Natural killer cell treated with Interleukin-12 subunit alpha and Interleukin-12 subunit beta and Interleukin-15 and Interleukin-18, amount 100 ng/mL, for 72 hours (primary cell): ENCODE data around the gene TDRD1. TPM values are rescaled to one million over a fixed set of nuclear protein-coding genes. Genes with fewer than 3 reads are reported as not detected.

Source experiments
- ATAC-seq, 2 donors: fragments of 150-1000 bp; cut with Tn5 transposase in 1 of 2; sonication (Bioruptor Pico), chemical (Tn5 transposase) in 1 of 2; 2 replicates each; pipeline ENCODE4 v1.10.0; 2021
- DNase-seq: peaks from one replicate; pipeline ENCODE4 v3.0.0; 2022; ENCODE audit warnings: low spot score
- H3K27ac Mint-ChIP-seq, 2 donors: 1 replicate in 1 of 2; 2 replicates in 1 of 2; pipeline ENCODE4 v1.8.0; 2022; ENCODE audit warnings: mixed read lengths in 2 of 2, mild to moderate bottlenecking in 1 of 2, moderate library complexity in 1 of 2
- H3K27me3 Mint-ChIP-seq, 2 donors: 1 replicate in 1 of 2; 2 replicates in 1 of 2; pipeline ENCODE4 v1.8.0; 2022; ENCODE audit warnings: mixed read lengths in 2 of 2
- H3K36me3 Mint-ChIP-seq: one replicate; pipeline ENCODE4 v1.8.0; 2022; ENCODE audit warnings: mixed read lengths
- H3K4me1 Mint-ChIP-seq, 2 donors: 1 replicate in 1 of 2; 2 replicates in 1 of 2; pipeline ENCODE4 v1.8.0; 2022; ENCODE audit warnings: low read depth in 2 of 2, mixed read lengths in 2 of 2, mild to moderate bottlenecking in 1 of 2
- H3K4me3 Mint-ChIP-seq: one replicate; pipeline ENCODE4 v1.8.0; 2022; ENCODE audit warnings: mixed read lengths
- H3K9me3 Mint-ChIP-seq: 2 replicates; pipeline ENCODE4 v1.8.0; 2022; ENCODE audit warnings: mixed read lengths
- total RNA-seq, 2 donors: library from RNA; stranded (reverse); gene quantifications; one replicate each; pipeline ENCODE4 v1.2.3, GENCODE V29; 2022

Gene TDRD1
- total RNA-seq, 2 donors from 2014 or later = 0.24 TPM; not detected in 1

GRCh38 chr10:114252092-114252491 is 72.9 kb downstream of the TDRD1 start:
- DNase-seq (no peak), ATAC-seq (no peak)
- H3K4me1 Mint-ChIP-seq = peaks cover 0 to 3% of the 10 kb centered on the region in 2 donors
- no peak overlapping the region for H3K27ac Mint-ChIP-seq
- H3K9me3 Mint-ChIP-seq = no peaks in the 10 kb centered on the region
- peaks cover 11 to 22% of the 10 kb centered on the region in 2 donors for H3K27me3 Mint-ChIP-seq
- no peak overlapping the region for H3K4me3 Mint-ChIP-seq
- no peaks in the 10 kb centered on the region for H3K36me3 Mint-ChIP-seq

- Mint-ChIP-seq H3K4me3 (no peak overlapping the region), H3K9me3 (no peaks in the 10 kb centered on the region), H3K27me3 (peaks cover 11 to 22% of the 10 kb centered on the region in 2 donors), H3K27ac (peak overlapping the region in 1 of 2 donors; percentile 56), H3K36me3 (no peaks in the 10 kb centered on the region), H3K4me1 (peaks cover 0 to 3% of the 10 kb centered on the region in 2 donors)
- no peak for DNase-seq
- ATAC-seq = no peak
Observed at GRCh38 chr10:114252883-114253282, 73.7 kb downstream of the TDRD1 start.

- Mint-ChIP-seq H3K27me3 (peaks cover 9 to 16% of the 10 kb centered on the region in 2 donors), H3K36me3 (no peaks in the 10 kb centered on the region), H3K9me3 (no peaks in the 10 kb centered on the region), H3K4me1 (peaks cover 0 to 3% of the 10 kb centered on the region in 2 donors), H3K4me3 (no peak overlapping the region), H3K27ac (no peak overlapping the region)
- no peak for ATAC-seq
- no peak for DNase-seq
Observed at GRCh38 chr10:114255227-114255626, 76.1 kb downstream of the TDRD1 start.

GRCh38 chr10:114256008-114256765 is 77.0 kb downstream of the TDRD1 start:
- peaks cover 0 to 3% of the 10 kb centered on the region in 2 donors for H3K4me1 Mint-ChIP-seq
- DNase-seq (no peak), ATAC-seq (no peak)
- no peaks in the 10 kb centered on the region for H3K9me3 Mint-ChIP-seq
- H3K27me3 Mint-ChIP-seq = peaks cover 9 to 16% of the 10 kb centered on the region in 2 donors
- no peaks in the 10 kb centered on the region for H3K36me3 Mint-ChIP-seq
- no peak overlapping the region for H3K4me3 Mint-ChIP-seq
- no peak overlapping the region for H3K27ac Mint-ChIP-seq

GRCh38 chr10:114256822-114257221 is 77.7 kb downstream of the TDRD1 start:
- ATAC-seq = no peak
- no peaks in the 10 kb centered on the region for H3K9me3 Mint-ChIP-seq
- H3K36me3 Mint-ChIP-seq = no peaks in the 10 kb centered on the region
- no peak overlapping the region for H3K4me3 Mint-ChIP-seq
- H3K4me1 Mint-ChIP-seq = peaks cover 0 to 3% of the 10 kb centered on the region in 2 donors
- DNase-seq = no peak
- no peak overlapping the region for H3K27ac Mint-ChIP-seq
- peaks cover 9 to 16% of the 10 kb centered on the region in 2 donors for H3K27me3 Mint-ChIP-seq

- no peaks in the 10 kb centered on the region for H3K36me3 Mint-ChIP-seq
- H3K9me3 Mint-ChIP-seq = no peaks in the 10 kb centered on the region
- peaks cover 9 to 16% of the 10 kb centered on the region in 2 donors for H3K27me3 Mint-ChIP-seq
- peaks cover 0 to 3% of the 10 kb centered on the region in 2 donors for H3K4me1 Mint-ChIP-seq
- no peak overlapping the region for H3K4me3 Mint-ChIP-seq
- no peak for ATAC-seq
- DNase-seq = no peak
- H3K27ac Mint-ChIP-seq = no peak overlapping the region
Observed at GRCh38 chr10:114257498-114257897, 78.3 kb downstream of the TDRD1 start.

- Mint-ChIP-seq H3K27me3 (peaks cover 7 to 10% of the 10 kb centered on the region in 2 donors), H3K4me3 (no peak overlapping the region), H3K9me3 (no peaks in the 10 kb centered on the region), H3K27ac (no peak overlapping the region), H3K4me1 (peaks cover 0 to 2% of the 10 kb centered on the region in 2 donors), H3K36me3 (no peaks in the 10 kb centered on the region)
- ATAC-seq (no peak), DNase-seq (no peak)
Observed at GRCh38 chr10:114258274-114258840, 79.2 kb downstream of the TDRD1 start.

- H3K4me3 Mint-ChIP-seq = no peak overlapping the region
- no peaks in the 10 kb centered on the region for H3K9me3 Mint-ChIP-seq
Observed at GRCh38 chr10:114259824-114260223, 80.7 kb downstream of the TDRD1 start.

GRCh38 chr10:114260366-114260765 is 81.2 kb downstream of the TDRD1 start:
- Mint-ChIP-seq H3K36me3 (no peaks in the 10 kb centered on the region), H3K27ac (no peak overlapping the region), H3K4me1 (no peaks in the 10 kb centered on the region), H3K9me3 (no peaks in the 10 kb centered on the region), H3K27me3 (peaks cover 0 to 3% of the 10 kb centered on the region in 2 donors), H3K4me3 (no peak overlapping the region)
- no peak for DNase-seq
- peak in 1 of 2 donors; percentile 32 for ATAC-seq

More at GRCh38 chr10:114259824-114260223, 80.7 kb downstream of the TDRD1 start:
- Mint-ChIP-seq H3K4me1 (no peaks in the 10 kb centered on the region), H3K27me3 (peaks cover 1 to 3% of the 10 kb centered on the region in 2 donors), H3K27ac (no peak overlapping the region), H3K36me3 (no peaks in the 10 kb centered on the region)
- ATAC-seq (no peak), DNase-seq (no peak)

GRCh38 chr10:114261076-114261475 is 81.9 kb downstream of the TDRD1 start:
- ATAC-seq (no peak), DNase-seq (no peak)
- peaks cover 0 to 1% of the 10 kb centered on the region in 2 donors for H3K27me3 Mint-ChIP-seq
- H3K36me3 Mint-ChIP-seq = no peaks in the 10 kb centered on the region
- no peaks in the 10 kb centered on the region for H3K9me3 Mint-ChIP-seq
- H3K4me1 Mint-ChIP-seq = no peaks in the 10 kb centered on the region
- no peak overlapping the region for H3K4me3 Mint-ChIP-seq
- H3K27ac Mint-ChIP-seq = no peak overlapping the region

GRCh38 chr10:114262496-114262895 is 83.3 kb downstream of the TDRD1 start:
- no peaks in the 10 kb centered on the region for H3K9me3 Mint-ChIP-seq
- no peaks in the 10 kb centered on the region for H3K36me3 Mint-ChIP-seq
- H3K27me3 Mint-ChIP-seq = no peaks in the 10 kb centered on the region
- ATAC-seq (no peak), DNase-seq (no peak)
- H3K4me3 Mint-ChIP-seq = no peak overlapping the region
- no peak overlapping the region for H3K27ac Mint-ChIP-seq
- no peaks in the 10 kb centered on the region for H3K4me1 Mint-ChIP-seq

- Mint-ChIP-seq H3K9me3 (no peaks in the 10 kb centered on the region), H3K27me3 (no peaks in the 10 kb centered on the region), H3K36me3 (no peaks in the 10 kb centered on the region), H3K27ac (no peak overlapping the region), H3K4me3 (no peak overlapping the region), H3K4me1 (no peaks in the 10 kb centered on the region)
- no peak for DNase-seq
- ATAC-seq = no peak
Observed at GRCh38 chr10:114265392-114266053, 86.4 kb downstream of the TDRD1 start.

GRCh38 chr10:114266521-114266920 is 87.4 kb downstream of the TDRD1 start:
- Mint-ChIP-seq H3K36me3 (no peaks in the 10 kb centered on the region), H3K27me3 (peaks cover 0 to 6% of the 10 kb centered on the region in 2 donors), H3K4me3 (no peak overlapping the region), H3K9me3 (no peaks in the 10 kb centered on the region), H3K27ac (no peak overlapping the region), H3K4me1 (no peaks in the 10 kb centered on the region)
- DNase-seq = no peak
- no peak for ATAC-seq
